HuH-7 (cell line): ENCODE results near the gene FAM227B.

ENCODE experiments used
- DNase-seq: peaks from one replicate; pipeline ENCODE4 v3.0.0; 2011; ENCODE audit warnings: low spot score

Gene FAM227B

DNA sequence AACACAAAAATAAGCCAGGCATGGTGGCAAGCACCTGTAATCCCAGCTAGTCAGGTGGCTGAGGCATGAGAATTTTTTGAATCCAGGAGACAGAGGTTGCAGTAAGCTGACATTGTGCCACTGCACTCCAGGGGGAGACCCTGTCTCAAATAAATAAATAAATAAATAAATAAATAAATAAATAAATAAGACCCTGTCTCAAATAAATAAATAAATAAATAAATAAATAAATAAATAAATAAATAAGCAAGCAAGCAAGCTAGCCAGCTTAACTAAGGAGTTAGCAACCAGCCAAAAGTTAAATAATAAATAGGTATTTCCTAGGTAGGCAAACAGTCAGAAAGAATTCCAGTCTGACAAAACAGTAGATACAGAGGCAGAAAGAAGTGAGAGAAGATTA, 326.7 kb downstream of the FAM227B start:
- DNase-seq = no peak

DNA sequence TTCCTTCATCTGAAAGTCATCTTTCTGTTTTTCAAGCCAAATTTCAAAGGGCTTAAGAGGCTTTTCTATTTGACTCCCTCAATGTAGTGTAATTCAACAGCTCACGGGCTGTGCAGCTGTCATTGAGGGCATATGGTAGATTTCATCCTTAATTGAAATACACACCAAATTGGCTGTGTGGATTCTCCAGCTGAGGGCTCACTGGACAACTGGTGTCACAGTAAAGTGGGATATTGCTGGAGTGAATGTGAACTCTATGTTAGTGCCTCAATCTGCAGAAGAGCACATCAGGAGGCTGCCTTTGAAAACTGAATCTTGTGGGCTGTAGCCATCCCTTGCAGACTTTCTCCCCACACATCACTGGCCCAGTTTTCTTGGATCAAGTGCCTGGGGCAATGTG, 330.4 kb downstream of the FAM227B start:
- DNase-seq = no peak

DNA sequence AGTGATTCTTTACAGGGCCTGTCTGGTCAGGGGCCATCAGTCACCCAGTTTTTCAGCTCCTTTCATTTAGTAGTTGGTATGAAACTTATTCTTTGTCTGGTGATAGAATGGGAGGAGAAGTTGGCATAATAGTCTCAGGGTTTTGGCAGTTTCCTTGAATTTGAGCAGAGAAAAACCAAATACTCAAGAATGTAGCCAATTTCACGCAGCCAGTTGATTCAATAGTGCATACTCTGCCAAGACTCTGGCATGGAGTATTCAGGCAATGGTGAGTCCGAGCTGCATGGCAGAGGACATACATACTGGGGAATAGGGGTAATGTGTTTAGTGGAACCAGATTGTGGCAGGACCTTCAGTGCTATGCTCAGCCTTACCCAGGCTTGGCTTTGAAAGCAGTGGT, 332.2 kb downstream of the FAM227B start:
- no peak for DNase-seq

DNA sequence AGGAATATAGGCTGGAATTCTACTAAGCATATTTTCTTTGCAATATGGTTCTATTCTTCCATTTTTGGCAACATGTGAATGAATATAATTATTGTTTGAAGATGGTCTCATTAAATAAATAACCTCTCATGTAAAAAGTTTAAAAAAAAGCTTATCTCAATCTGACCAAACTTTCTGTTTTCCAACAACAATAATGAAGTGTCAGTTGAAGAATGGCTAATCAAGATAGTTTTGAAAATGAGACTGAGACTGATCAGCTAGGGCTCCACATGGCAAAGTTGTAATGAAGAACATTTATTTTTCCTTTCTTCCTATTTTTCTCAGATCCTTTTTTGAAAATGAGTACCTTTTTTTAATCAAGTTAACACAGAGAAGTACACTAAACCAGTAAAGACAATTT, 333.1 kb downstream of the FAM227B start:
- DNase-seq = no peak

DNA sequence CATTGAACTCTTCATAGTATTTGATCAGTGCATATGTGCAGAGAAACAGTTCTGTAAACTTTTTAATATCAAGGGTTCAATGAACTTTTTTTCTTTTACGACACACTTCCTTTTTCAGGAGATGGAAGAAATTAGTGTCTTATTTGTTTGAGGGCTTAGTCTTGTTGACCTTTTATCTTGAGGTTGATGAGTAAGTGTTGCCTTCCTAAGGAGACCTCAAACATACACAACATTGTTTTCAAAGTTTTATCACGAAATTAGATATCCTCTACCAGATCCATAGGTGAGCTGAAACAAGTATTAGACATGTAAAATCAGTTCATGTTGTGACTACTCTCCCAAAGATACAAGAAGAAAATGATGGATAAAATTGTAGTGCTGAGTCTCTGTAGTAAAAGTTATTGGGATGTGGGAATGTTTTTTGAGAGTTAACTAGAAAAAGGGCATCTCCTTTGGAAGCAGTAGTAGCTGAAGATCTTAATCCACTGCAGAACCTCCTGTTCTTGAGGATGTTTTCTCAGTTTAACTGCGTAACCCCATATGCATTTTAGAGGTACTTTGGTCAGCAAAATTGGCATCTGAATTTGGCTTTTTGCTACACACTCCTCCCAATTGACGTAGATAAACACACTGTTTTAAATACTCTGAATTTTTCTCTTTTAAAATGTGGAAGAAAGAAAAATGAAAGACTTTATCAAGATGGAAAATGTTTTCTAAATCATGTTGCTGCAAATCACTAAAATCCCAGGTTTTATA, 333.8 kb downstream of the FAM227B start:
- peak; percentile 1 for DNase-seq

DNA sequence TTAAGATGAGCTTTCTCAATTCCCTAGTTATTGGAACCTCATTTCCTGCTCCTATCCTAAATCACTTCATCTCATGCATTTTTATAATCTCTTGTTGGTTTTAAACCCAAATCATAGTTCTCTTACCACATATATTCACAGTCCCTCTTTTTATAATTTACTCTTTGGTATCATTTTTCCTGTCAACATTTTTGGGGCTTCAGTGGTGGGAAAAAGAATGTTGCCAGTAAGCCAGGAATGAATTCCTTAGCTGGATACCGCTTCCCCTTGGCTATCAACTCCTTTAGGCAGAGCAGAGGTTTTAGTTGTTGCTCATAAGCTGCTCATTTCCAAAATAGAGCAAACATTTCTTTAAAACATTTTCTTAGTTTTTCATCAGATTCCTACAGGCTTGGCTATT, 338.3 kb downstream of the FAM227B start:
- no peak for DNase-seq

DNA sequence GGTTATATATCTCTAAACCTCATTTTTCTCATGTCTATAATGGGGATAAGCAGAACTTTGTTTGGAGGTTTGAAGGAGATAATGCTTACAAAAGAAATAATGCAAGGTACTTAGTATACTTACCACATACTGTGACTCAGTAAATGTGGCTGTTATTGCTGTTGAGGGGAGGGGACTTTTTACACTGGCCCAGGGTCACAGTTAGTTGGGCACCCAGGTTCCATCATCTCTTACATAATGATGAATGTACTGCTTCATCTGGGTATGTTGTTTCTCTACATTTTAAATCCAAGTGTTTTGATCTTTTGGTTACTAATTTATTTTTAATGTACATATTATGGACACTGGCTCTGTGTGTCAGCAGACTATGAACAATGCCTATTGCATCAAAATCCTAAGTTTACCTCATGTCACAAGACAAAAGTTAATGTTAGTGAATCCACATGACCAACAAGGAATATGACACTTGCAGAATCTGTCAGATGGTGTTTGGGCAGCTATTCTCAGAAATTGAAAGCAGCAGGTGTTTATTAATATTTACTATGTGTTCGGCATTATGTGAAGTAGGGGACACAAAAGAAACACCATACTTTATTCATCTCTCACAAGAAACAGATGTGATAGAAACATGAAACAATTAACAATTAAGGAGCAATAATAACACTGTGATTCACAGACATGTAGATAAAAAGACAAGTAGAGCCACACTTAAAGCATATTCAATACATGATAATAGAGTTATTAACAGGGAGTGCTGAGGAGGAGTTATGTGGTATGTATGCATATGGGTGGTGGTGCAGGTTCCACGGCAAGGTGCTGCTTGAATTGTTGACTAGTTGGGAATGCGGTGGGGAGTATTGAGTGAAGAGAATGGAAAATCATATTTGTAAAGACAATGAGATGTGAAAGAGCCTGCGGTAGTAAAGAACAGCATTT, 340.8 kb downstream of the FAM227B start:
- no peak for DNase-seq

DNA sequence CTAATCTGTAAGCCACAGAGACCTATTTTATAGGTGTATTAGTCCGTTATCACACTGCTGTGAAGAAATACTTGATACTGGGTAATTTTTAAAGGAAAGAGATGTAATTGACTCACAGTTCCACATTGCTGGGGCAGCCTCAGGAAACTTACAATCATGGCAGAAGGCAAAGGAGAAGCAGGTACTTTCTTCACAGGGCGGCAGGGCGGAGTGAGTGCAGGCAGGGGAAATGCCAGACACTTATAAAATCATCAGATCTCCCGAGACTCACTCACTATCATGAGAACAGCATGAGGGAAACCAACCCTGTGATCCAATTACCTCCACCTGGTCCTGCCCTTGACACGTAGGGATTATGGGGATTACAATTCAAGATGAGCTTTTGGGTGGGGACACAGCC, 341.9 kb downstream of the FAM227B start:
- DNase-seq = no peak
